OCI-LY1 (cell line): Measurements from ENCODE around the gene EN1.

Experiments used
- H2AFZ ChIP-seq: fragments of 200-600 bp; sonication (generic), shearing (Covaris generic); 2 replicates; pipeline ENCODE4 v1.6.0; 2014; ENCODE audit warnings: antibody characterized with exemption, mild to moderate bottlenecking, low read length
- H3F3A ChIP-seq: fragments of 200-600 bp; sonication (generic), shearing (Covaris generic); 2 replicates; pipeline ENCODE4 v1.6.0; 2014; ENCODE audit warnings: mild to moderate bottlenecking, antibody characterized with exemption, low read length, moderate library complexity; ENCODE audit not compliant: insufficient read depth
- H3K27ac ChIP-seq: fragments of 200-600 bp; sonication (generic); 2 replicates; pipeline ENCODE4 v1.5.1; 2014; ENCODE audit warnings: low read length, mixed run types, mild to moderate bottlenecking, low read depth; ENCODE audit not compliant: poor library complexity, severe bottlenecking
- H3K27me3 ChIP-seq: fragments of 200-600 bp; sonication (generic); 2 replicates; pipeline ENCODE4 v1.6.0; 2014; ENCODE audit warnings: antibody characterized with exemption, mild to moderate bottlenecking, low read length, moderate library complexity; ENCODE audit not compliant: insufficient read depth
- H3K36me3 ChIP-seq: fragments of 200-600 bp; sonication (generic); 2 replicates; pipeline ENCODE4 v1.6.1; 2014; ENCODE audit warnings: mild to moderate bottlenecking, antibody characterized with exemption, low read length, moderate library complexity, mixed read lengths; ENCODE audit not compliant: insufficient read depth
- H3K4me1 ChIP-seq: fragments of 200-600 bp; sonication (generic); 2 replicates; pipeline ENCODE4 v1.5.1; 2014; ENCODE audit warnings: mild to moderate bottlenecking, low read length, moderate library complexity; ENCODE audit not compliant: insufficient read depth, severe bottlenecking
- H3K4me2 ChIP-seq: fragments of 200-600 bp; sonication (generic), shearing (Covaris generic); 2 replicates; pipeline ENCODE4 v1.6.1; 2014; ENCODE audit warnings: low read length
- H3K4me3 ChIP-seq: fragments of 200-600 bp; sonication (generic); 2 replicates; pipeline ENCODE4 v1.5.1; 2014; ENCODE audit warnings: low read length, low read depth, mild to moderate bottlenecking, mixed read lengths; ENCODE audit not compliant: poor library complexity, severe bottlenecking
- H3K79me2 ChIP-seq: fragments of 200-600 bp; shearing (Covaris generic); 2 replicates; pipeline ENCODE4 v1.6.1; 2016; ENCODE audit warnings: mixed run types, low read length, mixed read lengths; ENCODE audit not compliant: insufficient read depth
- H3K9ac ChIP-seq: fragments of 200-600 bp; sonication (generic), shearing (Covaris generic); 2 replicates; pipeline ENCODE4 v1.6.1; 2014; ENCODE audit warnings: mild to moderate bottlenecking, low read length, mixed read lengths
- H3K9me2 ChIP-seq: fragments of 200-600 bp; sonication (generic), shearing (Covaris generic); 2 replicates; pipeline ENCODE4 v1.6.1; 2014; ENCODE audit warnings: low read depth, mild to moderate bottlenecking, low read length, mixed read lengths
- H3K9me3 ChIP-seq: fragments of 200-600 bp; shearing (Covaris generic); 2 replicates; pipeline ENCODE4 v1.6.1; 2014; ENCODE audit warnings: low read length, mixed read lengths
- H4K20me1 ChIP-seq: fragments of 200-600 bp; sonication (generic), shearing (Covaris generic); 2 replicates; pipeline ENCODE4 v1.6.0; 2016; ENCODE audit warnings: mild to moderate bottlenecking, low read length; ENCODE audit not compliant: insufficient read depth
- EZH2 ChIP-seq: fragments of 200-600 bp; sonication (generic), shearing (Covaris generic); IDR thresholded peaks from 2 replicates; pipeline ENCODE4 v1.8.0; 2017; ENCODE audit warnings: borderline replicate concordance, mixed run types, mild to moderate bottlenecking, antibody characterized with exemption, low read length, moderate library complexity, mixed read lengths
- TF ChIP-seq, protein P1 (sequence below): fragments of 200-600 bp; sonication (generic), shearing (Covaris generic); IDR thresholded peaks from 2 replicates; pipeline ENCODE4 v1.5.1; 2017; ENCODE audit warnings: mild to moderate bottlenecking, antibody characterized with exemption, low read length, moderate library complexity, mixed read lengths

Gene EN1

GRCh38 chr2:118830881-118831280 is 16.6 kb downstream of the EN1 start:
- Histone ChIP-seq H4K20me1 (no peaks in the 10 kb centered on the region), H3K27me3 (no peaks in the 10 kb centered on the region; the same call in 1 of the 2 replicates), H3K4me3 (no peak overlapping the region), H3K4me2 (no peak overlapping the region), H3K27ac (no peak overlapping the region), H3K9me3 (no peaks in the 10 kb centered on the region), H2AFZ (no peak overlapping the region), H3K9me2 (no peaks in the 10 kb centered on the region), H3F3A (no peaks in the 10 kb centered on the region), H3K9ac (no peak overlapping the region), H3K4me1 (no peaks in the 10 kb centered on the region), H3K36me3 (no peaks in the 10 kb centered on the region), H3K79me2 (no peaks in the 10 kb centered on the region)
- no peak for TF ChIP-seq EZH2
- TF ChIP-seq, protein P1, sequence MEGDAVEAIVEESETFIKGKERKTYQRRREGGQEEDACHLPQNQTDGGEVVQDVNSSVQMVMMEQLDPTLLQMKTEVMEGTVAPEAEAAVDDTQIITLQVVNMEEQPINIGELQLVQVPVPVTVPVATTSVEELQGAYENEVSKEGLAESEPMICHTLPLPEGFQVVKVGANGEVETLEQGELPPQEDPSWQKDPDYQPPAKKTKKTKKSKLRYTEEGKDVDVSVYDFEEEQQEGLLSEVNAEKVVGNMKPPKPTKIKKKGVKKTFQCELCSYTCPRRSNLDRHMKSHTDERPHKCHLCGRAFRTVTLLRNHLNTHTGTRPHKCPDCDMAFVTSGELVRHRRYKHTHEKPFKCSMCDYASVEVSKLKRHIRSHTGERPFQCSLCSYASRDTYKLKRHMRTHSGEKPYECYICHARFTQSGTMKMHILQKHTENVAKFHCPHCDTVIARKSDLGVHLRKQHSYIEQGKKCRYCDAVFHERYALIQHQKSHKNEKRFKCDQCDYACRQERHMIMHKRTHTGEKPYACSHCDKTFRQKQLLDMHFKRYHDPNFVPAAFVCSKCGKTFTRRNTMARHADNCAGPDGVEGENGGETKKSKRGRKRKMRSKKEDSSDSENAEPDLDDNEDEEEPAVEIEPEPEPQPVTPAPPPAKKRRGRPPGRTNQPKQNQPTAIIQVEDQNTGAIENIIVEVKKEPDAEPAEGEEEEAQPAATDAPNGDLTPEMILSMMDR = no peak

DNA sequence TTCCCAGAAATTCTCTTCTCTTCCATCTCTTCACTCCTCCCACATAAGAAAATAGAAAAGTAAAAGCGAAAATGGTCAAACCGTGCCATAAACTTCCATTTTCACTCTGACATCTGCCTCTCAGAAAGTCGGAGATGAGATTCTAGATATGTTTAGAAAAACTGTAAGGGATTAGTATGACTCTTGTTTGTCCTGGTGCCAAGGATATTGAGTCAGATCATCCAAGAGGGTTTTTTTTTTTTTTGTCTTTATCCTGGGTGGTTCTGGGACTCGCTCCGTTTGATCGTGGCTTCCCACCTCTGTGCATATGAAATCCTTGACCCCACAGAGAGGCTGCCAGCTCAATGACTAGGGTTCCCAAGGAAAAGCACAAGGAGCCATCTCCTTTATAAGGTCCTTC is 17.3 kb downstream of the EN1 start:
- H3K79me2 ChIP-seq = no peaks in the 10 kb centered on the region
- no peak for TF ChIP-seq EZH2
- TF ChIP-seq, protein P1 = no peak
- H3K9ac ChIP-seq = no peak overlapping the region
- H3K27ac ChIP-seq = no peak overlapping the region
- H3K36me3 ChIP-seq = no peaks in the 10 kb centered on the region
- no peaks in the 10 kb centered on the region for H4K20me1 ChIP-seq
- H3K27me3 ChIP-seq = no peaks in the 10 kb centered on the region; the same call in 1 of the 2 replicates
- no peaks in the 10 kb centered on the region for H3F3A ChIP-seq
- no peak overlapping the region for H2AFZ ChIP-seq
- no peak overlapping the region for H3K4me3 ChIP-seq
- no peak overlapping the region for H3K4me2 ChIP-seq
- H3K4me1 ChIP-seq = no peaks in the 10 kb centered on the region
- H3K9me3 ChIP-seq = no peaks in the 10 kb centered on the region
- H3K9me2 ChIP-seq = no peaks in the 10 kb centered on the region

DNA sequence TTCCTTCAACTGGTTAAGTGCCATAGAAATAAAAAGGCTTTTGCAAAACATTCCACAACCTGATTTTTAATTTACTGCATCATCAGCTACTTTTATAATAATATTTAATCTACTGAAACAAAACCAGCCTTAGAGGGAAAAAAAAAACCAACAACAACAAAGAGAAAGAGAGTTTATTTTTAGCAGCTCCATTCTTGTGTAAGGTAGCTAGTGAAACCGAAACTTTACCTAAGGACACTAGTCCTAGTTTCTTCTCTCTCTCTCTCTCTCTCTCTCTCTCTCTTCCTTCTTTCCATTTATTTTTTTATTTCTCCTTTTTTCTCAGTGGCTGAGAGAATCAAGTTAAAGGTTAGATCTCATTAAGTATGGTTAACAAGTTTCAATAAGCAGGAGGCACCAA is 21.4 kb downstream of the EN1 start:
- H3K79me2 ChIP-seq = no peaks in the 10 kb centered on the region
- H4K20me1 ChIP-seq = no peaks in the 10 kb centered on the region
- no peak for TF ChIP-seq EZH2
- TF ChIP-seq, protein P1 = no peak
- H3K4me2 ChIP-seq = no peak overlapping the region
- no peaks in the 10 kb centered on the region for H3F3A ChIP-seq
- no peak overlapping the region for H3K27ac ChIP-seq
- no peaks in the 10 kb centered on the region for H3K9me3 ChIP-seq
- H2AFZ ChIP-seq = no peak overlapping the region
- no peaks in the 10 kb centered on the region for H3K27me3 ChIP-seq
- no peak overlapping the region for H3K9ac ChIP-seq
- H3K4me1 ChIP-seq = no peaks in the 10 kb centered on the region
- no peaks in the 10 kb centered on the region for H3K9me2 ChIP-seq
- H3K36me3 ChIP-seq = no peaks in the 10 kb centered on the region
- no peak overlapping the region for H3K4me3 ChIP-seq
